A549 (cell line): ENCODE measurements around the gene TMEM107. TPM values are rescaled to one million over a fixed set of nuclear protein-coding genes. Genes with fewer than 3 reads are reported as not detected.

ENCODE experiments used
- ATAC-seq, 2 experiments: fragments of 200-7000 bp in 1 of 2; fragments of >200 bp in 1 of 2; cut with Nextera tagmentation in 1 of 2; cut with Tn5 transposase in 1 of 2; 3 replicates each; pipeline versions ENCODE4 v1.8.0 to v1.9.1; 2018 to 2020; ENCODE audit warnings: mild to moderate bottlenecking in 1 of 2, moderate library complexity in 1 of 2
- CTCF ChIA-PET: fragments of 300-600 bp; sonication (Branson Sonifier 250); formaldehyde crosslinking; extraction: SDS; loops from one replicate; lab custom pipeline; 2021; ENCODE audit warnings: antibody characterized with exemption, inconsistent platforms; lab: Yijun Ruan, JAX
- POLR2A ChIA-PET: fragments of 350-600 bp; formaldehyde crosslinking; extraction: SDS; loops from one replicate; lab custom pipeline; 2021; ENCODE audit warnings: antibody characterized with exemption, inconsistent platforms; lab: Yijun Ruan, JAX
- DNase-seq, 2 experiments: peaks; one replicate each; pipeline versions ENCODE4 v3.0.0 to v3.0.0-alpha.2; 2011 to 2016; ENCODE audit warnings: low read depth in 1 of 2, low spot score in 1 of 2
- FAIRE-seq: peaks from 2 replicates; lab custom pipeline; 2011; peaks lifted over from hg19 to GRCh38; lab: Jason Lieb, UNC
- H3K27ac ChIP-seq, 2 experiments: fragments of >200 bp; sonication (Bioruptor Twin); formaldehyde crosslinking; 3 replicates each; pipeline ENCODE4 v1.5.1; 2016 to 2017
- H3K4me1 ChIP-seq: fragments of >200 bp; sonication (Bioruptor Twin); formaldehyde crosslinking; 3 replicates; pipeline ENCODE4 v1.6.1; 2016
- H3K4me2 ChIP-seq: fragments of >200 bp; sonication (Bioruptor Twin); formaldehyde crosslinking; 3 replicates; pipeline ENCODE4 v1.6.1; 2016
- H3K4me3 ChIP-seq: fragments of >200 bp; sonication (Bioruptor Twin); formaldehyde crosslinking; 3 replicates; pipeline ENCODE4 v1.5.1; 2016
- H3K9me3 ChIP-seq: fragments of >200 bp; sonication (Bioruptor Twin); formaldehyde crosslinking; 3 replicates; pipeline ENCODE4 v1.6.1; 2016
- BHLHE40 ChIP-seq: IDR thresholded peaks from 2 replicates; pipeline ENCODE4 v1.6.1; 2012; ENCODE audit warnings: low read depth, low read length, inconsistent platforms
- CEBPB ChIP-seq, 2 experiments: fragments of >200 bp in 1 of 2; sonication (Bioruptor Twin) in 1 of 2; formaldehyde crosslinking in 1 of 2; IDR thresholded peaks; 2 replicates each; pipeline ENCODE4 v1.6.1; 2012 to 2016
- CHD4 ChIP-seq: fragments of 200-600 bp; sonication (generic); IDR thresholded peaks from 2 replicates; pipeline ENCODE4 v1.6.1; 2016; ENCODE audit warnings: antibody characterized with exemption, mild to moderate bottlenecking, borderline replicate concordance
- CTCF ChIP-seq: fragments of >200 bp; sonication (Bioruptor Twin); formaldehyde crosslinking; IDR thresholded peaks from 3 replicates; pipeline ENCODE4 v1.5.1; 2016
- EHF ChIP-seq: fragments of 250-450 bp; sonication (Bioruptor Pico); IDR thresholded peaks from 2 replicates; pipeline ENCODE4 v1.5.0; 2020; ENCODE audit warnings: mild to moderate bottlenecking
- ELK1 ChIP-seq: fragments of 150-350 bp; IDR thresholded peaks from 2 replicates; pipeline ENCODE4 v1.6.1; 2014; ENCODE audit warnings: low read depth, mild to moderate bottlenecking, low read length
- EP300 ChIP-seq, 2 experiments: fragments of >200 bp; sonication (Bioruptor Twin); formaldehyde crosslinking; IDR thresholded peaks; 2 replicates in 1 of 2; 3 replicates in 1 of 2; pipeline ENCODE4 v1.6.1; 2016 to 2017
- ESRRA ChIP-seq: fragments of 150-350 bp; IDR thresholded peaks from 2 replicates; pipeline ENCODE4 v1.6.1; 2014; ENCODE audit warnings: mild to moderate bottlenecking, low read length, borderline replicate concordance
- FOSB ChIP-seq: fragments of 250-450 bp; sonication (Bioruptor Pico); IDR thresholded peaks from 2 replicates; pipeline ENCODE4 v1.5.0; 2020; ENCODE audit warnings: mild to moderate bottlenecking, moderate library complexity
- HEYL ChIP-seq: fragments of 250-450 bp; sonication (Bioruptor Pico); IDR thresholded peaks from 2 replicates; pipeline ENCODE4 v1.8.0; 2021; ENCODE audit warnings: mild to moderate bottlenecking, moderate library complexity
- MAFK ChIP-seq: fragments of 450-650 bp; IDR thresholded peaks from 2 replicates; pipeline ENCODE4 v1.6.1; 2014; ENCODE audit not compliant: partially characterized antibody
- MAX ChIP-seq: IDR thresholded peaks from 2 replicates; pipeline ENCODE4 v1.6.1; 2012
- MYC ChIP-seq: IDR thresholded peaks from 2 replicates; pipeline ENCODE4 v1.6.1; 2012; ENCODE audit warnings: mild to moderate bottlenecking, inconsistent platforms, low read length, improper control_type of control experiment, borderline replicate concordance
- PHF8 ChIP-seq: fragments of 200-600 bp; sonication (generic); IDR thresholded peaks from 2 replicates; pipeline ENCODE4 v1.6.1; 2016; ENCODE audit warnings: low read depth, mild to moderate bottlenecking, antibody characterized with exemption, moderate library complexity, borderline replicate concordance
- POLR2AphosphoS2 ChIP-seq: conservative IDR thresholded peaks from 2 replicates; pipeline ENCODE4 v1.6.1; 2012; ENCODE audit warnings: low read length, improper control_type of control experiment, inconsistent platforms
- RAD21 ChIP-seq, 2 experiments: fragments of >200 bp in 1 of 2; sonication (Bioruptor Twin) in 1 of 2; formaldehyde crosslinking in 1 of 2; IDR thresholded peaks in 1 of 2; conservative IDR thresholded peaks in 1 of 2; 2 replicates in 1 of 2; 3 replicates in 1 of 2; pipeline ENCODE4 v1.6.1; 2012 to 2018; ENCODE audit warnings: inconsistent platforms in 1 of 2
- RARB ChIP-seq: fragments of 250-450 bp; sonication (Bioruptor Pico); IDR thresholded peaks from 2 replicates; pipeline ENCODE4 v1.8.0; 2021; ENCODE audit warnings: mild to moderate bottlenecking, moderate library complexity
- RCOR1 ChIP-seq: fragments of 150-350 bp; IDR thresholded peaks from 2 replicates; pipeline ENCODE4 v1.6.1; 2014; ENCODE audit warnings: antibody characterized with exemption, low read length, low read depth
- RFX5 ChIP-seq: fragments of 450-650 bp; IDR thresholded peaks from 2 replicates; pipeline ENCODE4 v1.7.1; 2014; ENCODE audit warnings: antibody characterized with exemption, mild to moderate bottlenecking, moderate library complexity
- SMC3 ChIP-seq: fragments of >200 bp; sonication (Bioruptor Twin); formaldehyde crosslinking; IDR thresholded peaks from 3 replicates; pipeline ENCODE4 v1.6.1; 2018; ENCODE audit warnings: inconsistent platforms
- WGBS: methylation state at CpG from one replicate; pipeline ENCODE4 v1.1.6; 2017; ENCODE audit errors: missing lambda C conversion rate; 5-methylcytosine and 5-hydroxymethylcytosine counted together
- polyA plus RNA-seq, 4 experiments: library from polyadenylated mRNA; depleted of rRNA in 3 of 4; stranded (reverse); fragments of >200 nt; fragmentation: RNase III in 1 of 4; extraction: RNeasy Plus Mini Kit Qiagen cat#74134 plus additional on column Dnase treatment in 1 of 4; gene quantifications; 2 replicates in 3 of 4; 3 replicates in 1 of 4; pipeline ENCODE4 v1.2.3, GENCODE V29; 2011 to 2017

The TMEM107 gene
- polyA plus RNA-seq, 2 of the 4 experiments (the other 2 are of a cell fraction) = 17.0 to 22.8 TPM

- POLR2A ChIA-PET = interaction anchor here (1.0 to 2.7 kb wide), 2 partner anchors 12 to 25 kb away, joined by 3 to 13 read pairs; no protein-coding TSS in a partner anchor
- H3K4me2 ChIP-seq = peak overlapping the region; percentile 85; the same call in 2 of the 3 replicates
- DNase-seq (no peak), FAIRE-seq (no peak), ATAC-seq (no peak)
- H3K4me3 ChIP-seq = no peak overlapping the region; the same call in 2 of the 3 replicates
- TF ChIP-seq CTCF = no peak
- TF ChIP-seq SMC3 = no peak
- TF ChIP-seq RCOR1 = no peak
- no peak for TF ChIP-seq ELK1
- H3K27ac ChIP-seq = no peak overlapping the region
- CTCF ChIA-PET = interaction anchor here (0.7 to 19.5 kb wide), 12 partner anchors 12 to 101 kb away, joined by 3 to 601 read pairs (median 4); partner anchors contain the start of genes ALOXE3 and HES7
- H3K4me1 ChIP-seq = peaks cover 44% of the 10 kb centered on the region
- no peaks in the 10 kb centered on the region for H3K9me3 ChIP-seq
- 64% methylated on average over 5 of the region's 5 CpGs for WGBS
Observed at GRCh38 chr17:8160741-8161221, 15.4 kb downstream of the TMEM107 start.

GRCh38 chr17:8160224-8160577, 16.0 kb downstream of the TMEM107 start:
- FAIRE-seq (no peak), ATAC-seq (no peak), DNase-seq (no peak)
- WGBS = 70% methylated on average over 4 of the region's 4 CpGs
- no peak overlapping the region for H3K27ac ChIP-seq
- ChIA-PET CTCF (interaction anchor here (1.1 to 19.5 kb wide), 9 partner anchors 13 to 100 kb away, joined by 3 to 601 read pairs (median 5); partner anchors contain the start of genes ALOXE3 and HES7), POLR2A (interaction anchor here (2.7 kb wide), 1 partner anchor 13 kb away, joined by 13 read pairs; no protein-coding TSS in a partner anchor)
- TF ChIP-seq EP300 (IDR thresholded peaks at IDR 0.05) = no peak
- TF ChIP-seq ESRRA = no peak
- TF ChIP-seq POLR2AphosphoS2 = no peak
- TF ChIP-seq RCOR1 = no peak
- TF ChIP-seq HEYL (CRISPR knock-in tag) = no peak
- TF ChIP-seq RAD21 (conservative IDR thresholded peaks at IDR 0.05 in 1 of 2, IDR thresholded peaks at IDR 0.05 in 1 of 2) = no peak
- TF ChIP-seq BHLHE40 = no peak
- no peak for TF ChIP-seq CEBPB (IDR thresholded peaks at IDR 0.05)
- TF ChIP-seq MYC = no peak
- TF ChIP-seq MAFK = no peak
- TF ChIP-seq FOSB (CRISPR knock-in tag) = no peak
- TF ChIP-seq MAX = no peak
- no peak for TF ChIP-seq RFX5
- TF ChIP-seq RARB (CRISPR knock-in tag) = no peak
- TF ChIP-seq CHD4 = no peak
- no peak for TF ChIP-seq EHF (CRISPR knock-in tag)
- no peak for TF ChIP-seq PHF8
- H3K4me3 ChIP-seq = no peak overlapping the region
- H3K4me2 ChIP-seq = no peak overlapping the region
- peaks cover 49% of the 10 kb centered on the region for H3K4me1 ChIP-seq
- H3K9me3 ChIP-seq = no peaks in the 10 kb centered on the region
